Left ventricle myocardium superior (tissue), 1 donor: Measurements from ENCODE around the gene XK. TPM values are rescaled to one million over a fixed set of nuclear protein-coding genes. Genes with fewer than 3 reads are reported as not detected.

Experiments used
- total RNA-seq: library from RNA; stranded (reverse); fragmentation: NEBNext Ultra II Directional; extraction: Animal tissue kit (Norgen Biotek cat#: 25700); gene quantifications from one replicate; pipeline ENCODE4 v1.2.1, GENCODE V29; 2021
- donor health status: DM: no; HTN: yes; CAD: no; lungs with severe emphysema.

The XK gene
- total RNA-seq, 1 donor from 2014 or later, result 8.7 TPM

Other genes with a start within 250 kb of the XK start
- gene LANCL3, start 114.1 kb upstream of the XK start, total RNA-seq, result 0.05 TPM
- gene CYBB, start 94.3 kb downstream of the XK start, total RNA-seq, result 20.4 TPM
- 14.0 TPM for gene DYNLT3, start 161.8 kb downstream of the XK start, total RNA-seq